H9 (cell line): ENCODE results near the gene AXIN1. TPM values are rescaled to one million over a fixed set of nuclear protein-coding genes. Genes with fewer than 3 reads are reported as not detected.

Experiments used
- DNase-seq: peaks from one replicate; pipeline ENCODE4 v3.0.0-alpha.2; 2017
- H2AFZ ChIP-seq: one replicate; pipeline ENCODE4 v1.6.1; 2013; ENCODE audit warnings: mild to moderate bottlenecking, low read length, control low read depth, moderate library complexity
- H2AK5ac ChIP-seq: 2 replicates; pipeline ENCODE4 v1.6.1; 2013; ENCODE audit warnings: low read length, control low read depth, mixed read lengths; ENCODE audit not compliant: insufficient read length
- H2BK120ac ChIP-seq: one replicate; pipeline ENCODE4 v1.6.1; 2013; ENCODE audit warnings: low read depth, mild to moderate bottlenecking, low read length, control low read depth, inconsistent platforms; ENCODE audit not compliant: poor library complexity, severe bottlenecking
- H2BK12ac ChIP-seq: 2 replicates; pipeline ENCODE4 v1.6.1; 2013; ENCODE audit warnings: low read length, control low read depth, mixed read lengths, low read depth; ENCODE audit not compliant: insufficient read length
- H2BK15ac ChIP-seq: 2 replicates; pipeline ENCODE4 v1.6.1; 2013; ENCODE audit warnings: low read depth, low read length, control low read depth
- H2BK20ac ChIP-seq: one replicate; pipeline ENCODE4 v1.6.1; 2013; ENCODE audit warnings: low read depth, mild to moderate bottlenecking, low read length, control low read depth, inconsistent platforms; ENCODE audit not compliant: poor library complexity, severe bottlenecking
- H2BK5ac ChIP-seq: 2 replicates; pipeline ENCODE4 v1.6.1; 2013; ENCODE audit warnings: low read length, control low read depth, mixed read lengths; ENCODE audit not compliant: insufficient read length
- H3K14ac ChIP-seq: 2 replicates; pipeline ENCODE4 v1.6.1; 2013; ENCODE audit warnings: low read length, control low read depth; ENCODE audit not compliant: insufficient read depth
- H3K18ac ChIP-seq: 2 replicates; pipeline ENCODE4 v1.6.1; 2013; ENCODE audit warnings: low read depth, mild to moderate bottlenecking, mixed read lengths, low read length, control low read depth; ENCODE audit not compliant: insufficient read length
- H3K23ac ChIP-seq: 2 replicates; pipeline ENCODE4 v1.6.1; 2013; ENCODE audit warnings: low read length, control low read depth, mixed read lengths, low read depth; ENCODE audit not compliant: insufficient read length
- H3K23me2 ChIP-seq: 2 replicates; pipeline ENCODE4 v1.6.1; 2013; ENCODE audit warnings: low read depth, mild to moderate bottlenecking, mixed read lengths, low read length, control low read depth; ENCODE audit not compliant: insufficient read length, poor library complexity, severe bottlenecking
- H3K27ac ChIP-seq: 2 replicates; pipeline ENCODE4 v1.5.1; 2013; ENCODE audit warnings: low read length, control low read depth, mixed read lengths, low read depth; ENCODE audit not compliant: insufficient read length
- H3K27me3 ChIP-seq: 2 replicates; pipeline ENCODE4 v1.6.1; 2013; ENCODE audit warnings: low read length, control low read depth, inconsistent platforms; ENCODE audit not compliant: insufficient read depth
- H3K4ac ChIP-seq: 2 replicates; pipeline ENCODE4 v1.6.1; 2013; ENCODE audit warnings: low read depth, mild to moderate bottlenecking, control low read depth, inconsistent platforms, low read length, moderate library complexity
- H3K4me1 ChIP-seq: 2 replicates; pipeline ENCODE4 v1.6.1; 2013; ENCODE audit warnings: low read length, control low read depth, inconsistent platforms; ENCODE audit not compliant: insufficient read depth
- H3K4me2 ChIP-seq: 2 replicates; pipeline ENCODE4 v1.6.1; 2013; ENCODE audit warnings: low read length, control low read depth, mixed read lengths; ENCODE audit not compliant: insufficient read length, insufficient read depth
- H3K56ac ChIP-seq: 2 replicates; pipeline ENCODE4 v1.6.1; 2013; ENCODE audit warnings: low read depth, mild to moderate bottlenecking, mixed read lengths, low read length, control low read depth; ENCODE audit not compliant: insufficient read length
- H3K79me1 ChIP-seq: 2 replicates; pipeline ENCODE4 v1.6.1; 2013; ENCODE audit warnings: low read depth, mild to moderate bottlenecking, moderate library complexity, low read length, control low read depth, inconsistent platforms; ENCODE audit not compliant: insufficient read depth, poor library complexity, severe bottlenecking
- H3K79me2 ChIP-seq: 2 replicates; pipeline ENCODE4 v1.6.1; 2013; ENCODE audit warnings: low read length, control low read depth, inconsistent platforms; ENCODE audit not compliant: insufficient read depth
- H3K9ac ChIP-seq: 2 replicates; pipeline ENCODE4 v1.6.1; 2013; ENCODE audit warnings: low read length, control low read depth, mixed read lengths; ENCODE audit not compliant: insufficient read length; ENCODE audit errors: extremely low read depth
- H3K9me3 ChIP-seq: one replicate; pipeline ENCODE4 v1.6.1; 2013; ENCODE audit warnings: low read depth, low read length, inconsistent platforms; ENCODE audit not compliant: control insufficient read depth
- H3T11ph ChIP-seq: one replicate; pipeline ENCODE4 v1.6.1; 2013; ENCODE audit warnings: mild to moderate bottlenecking, low read length, control low read depth, inconsistent platforms
- H4K20me1 ChIP-seq: one replicate; pipeline ENCODE4 v1.6.1; 2013; ENCODE audit not compliant: control insufficient read depth, insufficient read length, insufficient read depth
- H4K5ac ChIP-seq: 2 replicates; pipeline ENCODE4 v1.6.1; 2013; ENCODE audit warnings: low read depth, mild to moderate bottlenecking, mixed read lengths, low read length, control low read depth; ENCODE audit not compliant: insufficient read length
- H4K8ac ChIP-seq: replicated peaks from 2 replicates; pipeline ENCODE4 v1.6.1; 2013; ENCODE audit warnings: low read length, control low read depth, mixed read lengths, low read depth; ENCODE audit not compliant: insufficient read length
- H4K91ac ChIP-seq: 2 replicates; pipeline ENCODE4 v1.6.1; 2013; ENCODE audit warnings: low read depth, mild to moderate bottlenecking, moderate library complexity, mixed read lengths, low read length, control low read depth; ENCODE audit not compliant: insufficient read length
- H3K27ac Mint-ChIP-seq, 3 experiments: 2 replicates in 2 of 3; 3 replicates in 1 of 3; pipeline ENCODE4 v1.8.0; 2020 to 2021; ENCODE audit warnings: mixed read lengths in 3 of 3, mild to moderate bottlenecking in 1 of 3, moderate library complexity in 1 of 3
- H3K27me3 Mint-ChIP-seq: 2 replicates; pipeline ENCODE4 v1.8.0; 2021; ENCODE audit warnings: low read depth, mild to moderate bottlenecking, moderate library complexity, mixed read lengths
- H3K36me3 Mint-ChIP-seq, 3 experiments: 2 replicates in 2 of 3; 3 replicates in 1 of 3; pipeline ENCODE4 v1.8.0; 2020 to 2021; ENCODE audit warnings: low read depth in 3 of 3, mixed read lengths in 3 of 3; ENCODE audit not compliant: insufficient read depth in 1 of 3
- H3K4me1 Mint-ChIP-seq, 2 experiments: 2 replicates each; pipeline ENCODE4 v1.8.0; 2020; ENCODE audit warnings: mixed read lengths in 2 of 2
- H3K4me3 Mint-ChIP-seq, 2 experiments: 2 replicates in 1 of 2; 3 replicates in 1 of 2; pipeline ENCODE4 v1.8.0; 2020 to 2021; ENCODE audit warnings: mild to moderate bottlenecking in 2 of 2, mixed read lengths in 2 of 2, moderate library complexity in 1 of 2
- H3K9me3 Mint-ChIP-seq, 2 experiments: 2 replicates in 1 of 2; 3 replicates in 1 of 2; pipeline ENCODE4 v1.8.0; 2020; ENCODE audit warnings: mild to moderate bottlenecking in 2 of 2, mixed read lengths in 2 of 2, moderate library complexity in 1 of 2
- WGBS: extraction: QIAGEN DNeasy Blood & Tissue Kit; methylation state at CpG from one replicate; pipeline ENCODE4 v1.1.7; 2013; ENCODE audit warnings: missing lambda C conversion rate, low lambda C conversion rate, mixed read lengths; ENCODE audit not compliant: insufficient read length; ENCODE audit errors: extremely low coverage; 5-methylcytosine and 5-hydroxymethylcytosine counted together
- total RNA-seq: library from RNA; stranded (reverse); gene quantifications from 2 replicates; pipeline ENCODE4 v1.2.1, GENCODE V29; 2021
- TF ChIP-seq, protein P1 (sequence below): fragments of 200-600 bp; sonication (generic); conservative IDR thresholded peaks from 3 replicates; pipeline ENCODE4 v1.8.0; 2021; ENCODE audit warnings: antibody characterized with exemption, mild to moderate bottlenecking

Gene AXIN1
- total RNA-seq, 1 experiment from 2014 or later = 50.9 TPM

DNA sequence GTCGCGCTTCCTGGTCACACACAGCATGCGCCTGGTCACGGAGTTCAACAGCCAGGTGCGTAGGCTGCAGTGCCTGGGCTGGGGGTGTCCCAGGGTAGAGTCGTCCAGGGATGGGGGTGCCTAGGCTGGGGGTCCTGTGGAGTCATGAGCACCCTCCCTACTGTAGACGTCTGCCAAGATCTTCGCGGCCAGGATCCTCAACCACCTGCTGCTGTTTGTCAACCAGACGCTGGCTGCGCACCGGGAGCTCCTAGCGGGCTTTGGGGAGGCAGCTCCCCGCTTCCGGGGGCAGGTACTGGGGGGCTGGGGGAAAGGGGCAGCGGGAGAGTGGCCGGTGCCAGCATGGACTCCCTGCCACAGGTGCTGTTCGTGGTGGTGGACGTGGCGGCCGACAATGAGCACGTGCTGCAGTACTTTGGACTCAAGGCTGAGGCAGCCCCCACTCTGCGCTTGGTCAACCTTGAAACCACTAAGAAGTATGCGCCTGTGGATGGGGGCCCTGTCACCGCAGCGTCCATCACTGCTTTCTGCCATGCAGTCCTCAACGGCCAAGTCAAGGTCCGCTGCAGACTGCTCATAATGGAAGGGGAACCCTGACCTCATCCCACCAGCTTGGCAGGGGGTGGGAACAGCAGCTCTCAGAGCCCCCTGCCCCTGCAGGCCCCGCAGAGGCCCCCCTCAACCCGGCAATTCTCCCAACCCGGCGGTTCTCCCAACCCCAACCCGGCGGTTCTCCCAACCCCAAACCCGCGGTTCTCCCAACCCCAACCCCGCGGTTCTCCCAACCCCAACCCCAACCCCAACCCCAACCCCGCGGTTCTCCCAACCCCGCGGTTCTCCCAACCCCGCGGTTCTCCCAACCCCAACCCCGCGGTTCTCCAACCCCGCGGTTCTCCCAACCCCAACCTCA is 67.1 kb downstream of the AXIN1 start:
- WGBS = no CpG with 5 or more reads among the region's 48 CpGs
- H3K23me2 ChIP-seq = peaks cover 3% of the 10 kb centered on the region
- H3K23ac ChIP-seq = no peak overlapping the region
- no peak overlapping the region for H3K18ac ChIP-seq
- no peaks in the 10 kb centered on the region for H3K4me1 ChIP-seq
- H3K4me3 Mint-ChIP-seq = no peak overlapping the region
- no peak overlapping the region for H2BK15ac ChIP-seq
- peaks cover 18% of the 10 kb centered on the region for H3K27me3 Mint-ChIP-seq
- H3K56ac ChIP-seq = no peak overlapping the region
- H3T11ph ChIP-seq = no peak overlapping the region
- no peak overlapping the region for H3K4ac ChIP-seq
- H3K4me2 ChIP-seq = no peak overlapping the region
- H3K27me3 ChIP-seq = no peaks in the 10 kb centered on the region; the same call in 1 of the 2 replicates
- H4K91ac ChIP-seq = no peak overlapping the region
- H3K14ac ChIP-seq = no peak overlapping the region
- H3K79me1 ChIP-seq = no peaks in the 10 kb centered on the region
- H3K79me2 ChIP-seq = no peaks in the 10 kb centered on the region
- H2BK12ac ChIP-seq = no peak overlapping the region
- H3K27ac ChIP-seq = no peak overlapping the region
- no peak overlapping the region for H4K8ac ChIP-seq
- TF ChIP-seq, protein P1, sequence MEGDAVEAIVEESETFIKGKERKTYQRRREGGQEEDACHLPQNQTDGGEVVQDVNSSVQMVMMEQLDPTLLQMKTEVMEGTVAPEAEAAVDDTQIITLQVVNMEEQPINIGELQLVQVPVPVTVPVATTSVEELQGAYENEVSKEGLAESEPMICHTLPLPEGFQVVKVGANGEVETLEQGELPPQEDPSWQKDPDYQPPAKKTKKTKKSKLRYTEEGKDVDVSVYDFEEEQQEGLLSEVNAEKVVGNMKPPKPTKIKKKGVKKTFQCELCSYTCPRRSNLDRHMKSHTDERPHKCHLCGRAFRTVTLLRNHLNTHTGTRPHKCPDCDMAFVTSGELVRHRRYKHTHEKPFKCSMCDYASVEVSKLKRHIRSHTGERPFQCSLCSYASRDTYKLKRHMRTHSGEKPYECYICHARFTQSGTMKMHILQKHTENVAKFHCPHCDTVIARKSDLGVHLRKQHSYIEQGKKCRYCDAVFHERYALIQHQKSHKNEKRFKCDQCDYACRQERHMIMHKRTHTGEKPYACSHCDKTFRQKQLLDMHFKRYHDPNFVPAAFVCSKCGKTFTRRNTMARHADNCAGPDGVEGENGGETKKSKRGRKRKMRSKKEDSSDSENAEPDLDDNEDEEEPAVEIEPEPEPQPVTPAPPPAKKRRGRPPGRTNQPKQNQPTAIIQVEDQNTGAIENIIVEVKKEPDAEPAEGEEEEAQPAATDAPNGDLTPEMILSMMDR = no peak
- peaks cover 8 to 12% of the 10 kb centered on the region in 2 experiments for H3K9me3 Mint-ChIP-seq
- H3K36me3 Mint-ChIP-seq = peaks cover 16 to 31% (median 25%) of the 10 kb centered on the region in 3 experiments
- H3K4me1 Mint-ChIP-seq = no peaks in the 10 kb centered on the region
- no peak overlapping the region for H2BK5ac ChIP-seq
- H2BK20ac ChIP-seq = no peak overlapping the region
- no peak for DNase-seq
- H3K9ac ChIP-seq = no peak overlapping the region
- no peaks in the 10 kb centered on the region for H3K9me3 ChIP-seq
- no peak overlapping the region for H2AFZ ChIP-seq
- H2BK120ac ChIP-seq = no peak overlapping the region
- H2AK5ac ChIP-seq = no peak overlapping the region
- H3K27ac Mint-ChIP-seq = no peak overlapping the region; a peak in 1 of 7 replicates
- no peaks in the 10 kb centered on the region for H4K20me1 ChIP-seq
- H4K5ac ChIP-seq = no peak overlapping the region
